Body of pancreas (tissue), 4 donors: Measurements from ENCODE around the gene CBX7. TPM values are rescaled to one million over a fixed set of nuclear protein-coding genes. Genes with fewer than 3 reads are reported as not detected.
"Not testable (repeated sequence)": the region's sequence is repeated elsewhere in the genome, so short reads cannot be mapped to it uniquely, and the experiment has no call there.

Experiments
- ATAC-seq: fragments of 150-250 bp; one replicate; pipeline ENCODE4 v1.9.1; 2016
- DNase-seq, 4 donors: peaks; one replicate each; pipeline ENCODE4 v3.0.0-alpha.2; 2019
- H3K27ac ChIP-seq, 4 donors: fragments of 200-600 bp; sonication (generic); 1 replicate in 3 of 4; 2 replicates in 1 of 4; pipeline versions ENCODE4 v1.5.1 to v1.6.1; 2016 to 2019; ENCODE audit warnings: mild to moderate bottlenecking in 1 of 4, mixed read lengths in 1 of 4, moderate library complexity in 1 of 4
- H3K27me3 ChIP-seq, 2 donors: fragments of 200-600 bp; sonication (generic); one replicate each; pipeline ENCODE4 v1.6.0; 2016; ENCODE audit warnings: mild to moderate bottlenecking in 1 of 2
- H3K36me3 ChIP-seq, 2 donors: fragments of 200-600 bp; sonication (generic); replicated peaks in 1 of 2; 2 replicates each; pipeline ENCODE4 v1.5.1; 2016; ENCODE audit warnings: low read depth in 2 of 2; ENCODE audit not compliant: insufficient read depth in 1 of 2
- H3K4me1 ChIP-seq: fragments of 200-600 bp; sonication (generic); one replicate; pipeline ENCODE4 v1.6.0; 2016
- H3K4me3 ChIP-seq, 2 donors: fragments of 200-600 bp; sonication (generic); 1 replicate in 1 of 2; 2 replicates in 1 of 2; pipeline ENCODE4 v1.5.1; 2016 to 2019
- H3K9me3 ChIP-seq, 3 donors: fragments of 200-600 bp; sonication (generic); 1 replicate in 2 of 3; 2 replicates in 1 of 3; pipeline ENCODE4 v1.5.1; 2016
- POLR2A ChIP-seq, 3 donors: fragments of 450-650 bp; IDR thresholded peaks; one replicate each; pipeline ENCODE4 v1.6.1; 2016; ENCODE audit warnings: antibody characterized with exemption in 3 of 3, mild to moderate bottlenecking in 2 of 3
- WGBS, 2 donors: methylation state at CpG; one replicate each; pipeline ENCODE4 v1.1.5; 2017; 5-methylcytosine and 5-hydroxymethylcytosine counted together
- intact Hi-C: fragments of 100-400 bp; cut with DNase I; formaldehyde crosslinking; loops from one replicate; pipeline ENCODE4 v1.15.1; 2023
- total RNA-seq, 2 donors: library from RNA; depleted of rRNA; stranded (reverse); fragments of >200 nt; gene quantifications; one replicate each; pipeline ENCODE4 v1.1.0, GENCODE V29; 2016
- TF ChIP-seq, protein P1 (sequence below), 7 experiments: fragments of 450-650 bp in 4 of 7; fragments of 200-600 bp in 3 of 7; sonication (generic) in 3 of 7; IDR thresholded peaks; one replicate each; pipeline ENCODE4 v1.5.1; 2016 to 2019; ENCODE audit warnings: antibody characterized with exemption in 7 of 7

The CBX7 gene
- total RNA-seq, 2 donors from 2014 or later: 38.1 to 41.2 TPM

DNA sequence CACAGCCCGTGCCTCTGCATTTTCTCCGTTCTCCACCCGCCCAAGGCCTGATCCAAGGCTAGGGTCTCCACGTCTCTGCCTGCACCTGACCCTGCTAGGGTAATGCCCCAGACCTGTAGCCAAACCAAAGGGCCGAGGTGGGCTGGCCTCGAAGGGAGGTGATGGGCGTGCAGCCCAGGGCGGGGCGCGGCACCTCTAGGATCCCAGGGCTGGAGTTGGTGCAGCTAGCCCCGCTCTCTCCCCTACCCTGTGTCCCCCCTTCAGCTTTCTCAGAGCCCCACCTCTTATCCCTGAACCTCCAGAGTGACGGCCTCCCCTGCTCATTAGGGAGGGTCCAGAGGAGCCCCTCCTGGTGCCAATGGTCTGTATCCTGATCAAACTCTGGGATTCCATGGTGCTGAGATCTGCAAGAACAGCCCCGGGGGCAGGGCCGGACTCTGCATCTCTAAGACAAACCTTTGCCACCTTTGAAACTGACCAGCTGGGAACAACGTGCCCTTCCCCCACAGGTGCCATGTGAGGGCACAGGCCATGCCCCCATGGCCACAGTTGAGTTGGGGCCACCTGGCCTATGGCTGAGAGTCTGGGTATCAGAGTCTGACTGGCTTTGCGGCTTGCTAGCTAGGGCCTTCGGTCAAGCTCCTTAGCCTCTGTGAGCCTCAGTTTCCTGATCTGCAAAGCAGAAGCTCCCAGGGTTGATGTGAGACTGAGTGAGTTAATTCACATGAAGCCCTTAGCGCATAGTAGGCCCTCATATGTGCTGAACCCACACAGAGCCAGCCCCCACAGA is 23.1 kb upstream of the CBX7 start:
- TF ChIP-seq, protein P1, sequence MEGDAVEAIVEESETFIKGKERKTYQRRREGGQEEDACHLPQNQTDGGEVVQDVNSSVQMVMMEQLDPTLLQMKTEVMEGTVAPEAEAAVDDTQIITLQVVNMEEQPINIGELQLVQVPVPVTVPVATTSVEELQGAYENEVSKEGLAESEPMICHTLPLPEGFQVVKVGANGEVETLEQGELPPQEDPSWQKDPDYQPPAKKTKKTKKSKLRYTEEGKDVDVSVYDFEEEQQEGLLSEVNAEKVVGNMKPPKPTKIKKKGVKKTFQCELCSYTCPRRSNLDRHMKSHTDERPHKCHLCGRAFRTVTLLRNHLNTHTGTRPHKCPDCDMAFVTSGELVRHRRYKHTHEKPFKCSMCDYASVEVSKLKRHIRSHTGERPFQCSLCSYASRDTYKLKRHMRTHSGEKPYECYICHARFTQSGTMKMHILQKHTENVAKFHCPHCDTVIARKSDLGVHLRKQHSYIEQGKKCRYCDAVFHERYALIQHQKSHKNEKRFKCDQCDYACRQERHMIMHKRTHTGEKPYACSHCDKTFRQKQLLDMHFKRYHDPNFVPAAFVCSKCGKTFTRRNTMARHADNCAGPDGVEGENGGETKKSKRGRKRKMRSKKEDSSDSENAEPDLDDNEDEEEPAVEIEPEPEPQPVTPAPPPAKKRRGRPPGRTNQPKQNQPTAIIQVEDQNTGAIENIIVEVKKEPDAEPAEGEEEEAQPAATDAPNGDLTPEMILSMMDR (IDR thresholded peaks at IDR 0.05): no peak
- TF ChIP-seq POLR2A (IDR thresholded peaks at IDR 0.05): no peak
- H3K9me3 ChIP-seq: no peaks in the 10 kb centered on the region
- H3K27ac ChIP-seq: peak overlapping the region; percentile 66 to 83 (median 80)
- intact Hi-C loops: no loop called here
- ATAC-seq (no peak), DNase-seq (no peak)
- H3K27me3 ChIP-seq: no peaks in the 10 kb centered on the region
- 35 to 76% methylated on average over 4 to 18 of the region's 18 CpGs for WGBS, 2 donors
- H3K4me3 ChIP-seq: no peak overlapping the region
- peaks cover 50% of the 10 kb centered on the region for H3K4me1 ChIP-seq
- no peaks in the 10 kb centered on the region for H3K36me3 ChIP-seq

DNA sequence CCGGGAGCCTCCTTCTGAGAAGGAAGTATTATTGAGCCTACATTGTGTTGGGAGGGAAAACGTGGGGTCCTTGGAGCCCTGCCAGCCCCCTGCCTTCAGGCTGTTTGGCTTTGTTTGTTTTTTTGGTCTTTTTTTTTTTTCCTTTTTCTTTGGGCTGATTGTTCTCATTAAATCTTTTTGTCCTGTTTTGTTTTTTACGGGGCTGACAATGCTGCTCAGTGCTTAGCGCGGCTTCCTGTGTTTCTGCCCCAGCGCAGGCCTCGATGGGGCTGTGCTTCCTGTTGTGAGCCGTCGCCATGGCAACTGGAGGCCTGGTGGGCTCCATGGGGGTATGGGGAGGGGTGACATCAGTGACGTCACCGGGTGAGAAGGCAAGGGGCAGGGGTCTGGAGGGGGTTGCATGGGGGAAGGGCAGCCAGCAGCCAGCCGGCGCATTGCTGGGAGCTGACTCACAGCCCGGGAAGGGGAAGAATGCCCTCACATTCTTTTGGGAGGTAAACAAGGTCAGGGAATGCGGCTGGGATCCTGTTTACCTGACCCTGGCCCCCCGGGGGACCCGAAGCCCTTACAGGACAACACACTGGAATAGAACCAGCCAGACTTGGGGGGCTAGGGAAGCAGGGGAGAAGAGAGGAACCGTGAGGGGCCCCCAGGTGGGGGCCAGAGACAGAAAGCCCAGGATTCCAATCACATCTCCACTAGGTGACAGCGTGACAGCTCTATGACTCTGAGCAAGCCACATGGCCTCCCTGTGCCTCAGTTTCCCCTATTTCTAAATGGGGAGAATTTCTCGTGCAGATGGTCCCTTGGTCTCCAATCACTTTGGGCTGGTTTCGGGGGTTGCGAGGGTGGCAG is 22.2 kb upstream of the CBX7 start:
- H3K4me1 ChIP-seq: peaks cover 50% of the 10 kb centered on the region

DNA sequence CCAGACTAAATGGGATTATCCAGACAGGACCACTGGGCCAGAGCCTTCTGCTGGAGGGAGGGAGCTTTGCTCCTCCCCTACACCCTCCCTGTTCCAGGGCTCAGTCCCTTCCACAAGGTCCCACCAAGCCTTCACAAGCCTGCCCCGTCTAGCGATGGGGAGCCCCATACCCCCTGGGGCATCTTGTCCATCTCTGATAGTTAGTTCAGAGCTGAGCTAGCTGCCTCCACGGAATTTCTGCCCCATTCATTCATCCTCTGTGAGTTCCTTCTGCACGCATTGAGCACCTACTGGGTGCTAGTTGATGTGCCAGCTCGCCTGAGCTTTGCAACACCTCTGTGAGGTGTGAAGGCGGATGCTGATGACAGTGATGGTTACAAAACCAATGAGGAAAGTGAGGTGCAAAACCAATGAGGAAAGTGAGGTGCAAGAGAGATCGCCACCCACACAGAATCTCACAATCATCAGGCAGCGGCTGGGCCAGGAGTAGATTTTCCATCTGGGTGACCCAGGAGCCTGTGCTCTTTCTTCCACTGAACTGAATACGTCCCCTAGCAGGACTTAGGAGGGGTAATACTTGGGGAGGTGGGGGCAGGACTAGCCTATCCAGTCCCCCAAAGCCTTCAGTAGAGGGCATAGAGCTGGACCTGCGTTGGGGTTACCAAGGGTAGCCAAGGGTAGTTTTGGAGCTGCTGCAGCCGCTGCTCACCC is 21.5 kb upstream of the CBX7 start:
- Histone ChIP-seq H3K27ac (peak overlapping the region; percentile 7 to 83 (median 80)), H3K9me3 (no peaks in the 10 kb centered on the region), H3K27me3 (no peaks in the 10 kb centered on the region), H3K4me1 (peaks cover 50% of the 10 kb centered on the region), H3K36me3 (no peaks in the 10 kb centered on the region), H3K4me3 (no peak overlapping the region)
- WGBS, 2 donors: 75 to 77% methylated on average over 8 to 11 of the region's 11 CpGs
- ATAC-seq (no peak), DNase-seq (no peak)
- intact Hi-C loops: loop anchor here (5.0 kb wide), 2 partner anchors 73 to 138 kb away; no protein-coding TSS in a partner anchor
- TF ChIP-seq, protein P1 (IDR thresholded peaks at IDR 0.05): no peak
- no peak for TF ChIP-seq POLR2A (IDR thresholded peaks at IDR 0.05)

More for the DNA sequence above, 22.2 kb upstream of the CBX7 start:
- H3K36me3 ChIP-seq: no peaks in the 10 kb centered on the region
- DNase-seq (peak; percentile 64 to 85 (median 75)), ATAC-seq (peak; percentile 67)
- H3K9me3 ChIP-seq: no peaks in the 10 kb centered on the region
- H3K27me3 ChIP-seq: no peaks in the 10 kb centered on the region
- H3K27ac ChIP-seq: peak overlapping the region; percentile 66 to 83 (median 80)
- intact Hi-C loops: loop anchor here (5.0 kb wide), 2 partner anchors 73 to 138 kb away; no protein-coding TSS in a partner anchor
- WGBS, 2 donors: 33 to 36% methylated on average over 16 to 22 of the region's 22 CpGs
- H3K4me3 ChIP-seq: no peak overlapping the region
- no peak for TF ChIP-seq POLR2A (IDR thresholded peaks at IDR 0.05)
- TF ChIP-seq, protein P1 (IDR thresholded peaks at IDR 0.05): no peak

DNA sequence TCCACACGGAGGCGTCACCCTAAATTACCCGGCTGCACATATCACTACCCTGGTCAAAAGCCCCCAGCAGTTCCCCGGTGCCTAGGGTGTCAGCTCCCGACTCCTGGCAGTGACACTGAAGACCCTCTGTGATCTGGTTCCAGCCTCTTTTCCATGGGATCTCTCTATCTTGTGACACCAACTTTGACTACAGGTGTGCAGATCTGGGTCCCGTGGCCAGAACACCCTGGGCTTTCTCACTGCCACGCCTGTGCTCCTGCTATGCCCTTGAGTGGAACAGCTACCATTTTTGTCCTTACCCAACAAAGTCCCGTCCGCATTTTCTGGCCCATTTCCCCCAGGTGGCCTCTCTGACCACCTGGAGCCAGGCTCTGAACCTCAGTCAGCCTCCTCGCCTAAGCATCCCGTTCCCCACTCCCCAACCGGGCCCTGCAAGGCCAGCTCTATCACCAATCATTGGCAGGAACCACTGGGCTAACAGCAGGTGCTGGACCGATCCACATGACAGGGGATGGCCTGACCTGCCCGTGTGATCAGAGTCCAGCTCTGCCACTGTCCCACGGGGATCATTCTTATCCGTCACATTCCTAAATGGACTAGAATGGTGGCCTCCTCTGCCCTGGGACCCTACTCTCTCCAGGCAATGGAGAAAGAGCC is 20.7 kb upstream of the CBX7 start:
- no peak for ATAC-seq
- TF ChIP-seq, protein P1 (IDR thresholded peaks at IDR 0.05): no peak
- TF ChIP-seq POLR2A (IDR thresholded peaks at IDR 0.05): no peak
- Histone ChIP-seq H3K27me3 (no peaks in the 10 kb centered on the region), H3K9me3 (no peaks in the 10 kb centered on the region), H3K27ac (peak overlapping the region in 3 of 4 donors; percentile 79 to 83 (median 81)), H3K4me3 (no peak overlapping the region), H3K36me3 (no peaks in the 10 kb centered on the region), H3K4me1 (peaks cover 50% of the 10 kb centered on the region)
- intact Hi-C loops: loop anchor here (5.0 kb wide), 2 partner anchors 74 to 139 kb away; no protein-coding TSS in a partner anchor
- WGBS, 2 donors: 80% methylated on average over 14 to 16 of the region's 16 CpGs
- DNase-seq: no peak

DNA sequence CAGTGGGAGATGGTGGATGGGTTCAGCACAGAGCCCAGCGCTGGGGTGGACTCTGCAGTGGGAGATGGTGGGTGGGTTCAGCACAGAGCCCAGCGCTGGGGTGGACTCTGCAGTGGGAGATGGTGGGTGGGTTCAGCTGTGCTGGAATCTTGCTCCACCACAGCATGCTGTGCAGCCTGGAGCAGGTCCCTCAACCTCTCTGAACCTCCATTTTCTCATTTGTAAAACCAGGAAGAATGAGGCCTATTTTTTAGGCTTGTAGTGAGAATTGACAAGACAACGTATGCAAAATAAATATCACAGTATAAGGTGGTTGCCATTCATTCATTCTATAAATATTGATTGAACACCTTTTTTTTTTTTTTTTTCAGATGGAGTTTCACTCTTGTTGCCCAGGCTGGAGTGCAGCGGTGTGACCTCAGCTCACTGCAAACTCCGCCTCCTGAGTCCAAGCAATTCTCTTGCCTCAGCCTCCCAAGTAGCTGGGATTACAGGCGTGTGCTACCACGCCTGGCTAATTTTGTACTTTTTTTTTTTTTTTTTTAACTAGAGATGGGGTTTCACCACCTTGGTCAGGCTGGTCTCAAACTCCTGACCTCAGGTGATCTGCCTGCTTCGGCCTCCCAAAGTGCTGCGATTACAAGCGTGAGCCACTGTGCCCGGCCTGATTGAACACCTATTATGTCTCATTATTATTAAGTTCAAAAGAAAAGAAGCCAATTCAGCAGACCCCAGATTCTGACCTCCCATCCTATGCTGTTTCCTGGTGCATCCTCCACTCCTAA is 20.0 kb upstream of the CBX7 start:
- WGBS, 2 donors: 90 to 91% methylated on average over 11 of the region's 11 CpGs
- intact Hi-C loops: loop anchor here (5.0 kb wide), 2 partner anchors 75 to 140 kb away; no protein-coding TSS in a partner anchor
- peaks cover 50% of the 10 kb centered on the region for H3K4me1 ChIP-seq

More for the DNA sequence above, 20.0 kb upstream of the CBX7 start:
- peak overlapping the region in 1 of 4 donors; percentile 79 for H3K27ac ChIP-seq
- H3K9me3 ChIP-seq, H3K27me3 ChIP-seq, H3K4me3 ChIP-seq, H3K36me3 ChIP-seq, DNase-seq, ATAC-seq: not testable (repeated sequence)
